ENCODE data around the gene ZNF335.
"Not testable (repeated sequence)": the region's sequence is repeated elsewhere in the genome, so short reads cannot be mapped to it uniquely, and the experiment has no call there.

Gene ZNF335

DNA sequence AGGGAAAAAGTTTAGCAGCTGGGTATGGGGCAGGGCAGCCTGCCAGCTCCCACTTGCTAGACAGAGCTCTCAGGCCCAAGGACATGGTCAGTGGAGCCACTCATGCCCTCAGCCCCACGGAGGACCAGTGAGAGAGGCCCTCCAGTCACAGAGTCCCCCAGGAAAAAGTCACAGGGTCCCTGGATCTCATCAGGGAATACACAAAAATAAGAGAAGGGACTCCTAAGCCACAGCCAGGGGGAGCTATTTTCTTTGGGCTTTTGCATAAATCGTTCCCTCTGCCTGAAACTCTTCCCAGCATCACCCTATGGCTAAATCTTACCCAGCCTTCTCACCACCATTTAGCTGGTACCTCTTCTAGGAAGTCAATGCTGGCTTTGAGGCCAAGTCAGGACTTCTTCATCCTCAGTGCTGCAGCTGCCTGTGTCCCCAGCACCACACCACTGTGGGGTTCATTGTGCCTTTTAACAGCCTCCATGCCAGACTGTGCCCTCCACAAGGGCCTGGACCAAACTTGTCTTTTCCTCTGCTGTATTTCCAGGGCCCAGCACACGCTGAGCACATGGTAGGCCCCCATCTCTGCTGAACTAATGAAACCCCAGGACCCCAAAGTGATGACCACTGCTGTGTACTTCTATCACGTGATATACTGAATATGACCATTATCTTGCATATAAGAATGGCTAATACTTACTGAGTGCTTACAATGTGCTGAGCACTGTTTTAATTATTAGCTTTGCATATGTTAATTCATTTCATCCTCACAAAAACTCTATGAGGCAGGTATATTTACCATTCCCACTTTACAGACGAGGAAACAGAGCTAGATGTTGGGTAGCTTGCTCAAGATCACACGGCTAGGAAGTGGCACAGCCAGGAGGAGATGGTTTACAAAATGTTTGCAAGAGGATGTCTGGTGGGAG, 2.0 kb downstream of the ZNF335 start:
- no peak for DNase-seq

DNA sequence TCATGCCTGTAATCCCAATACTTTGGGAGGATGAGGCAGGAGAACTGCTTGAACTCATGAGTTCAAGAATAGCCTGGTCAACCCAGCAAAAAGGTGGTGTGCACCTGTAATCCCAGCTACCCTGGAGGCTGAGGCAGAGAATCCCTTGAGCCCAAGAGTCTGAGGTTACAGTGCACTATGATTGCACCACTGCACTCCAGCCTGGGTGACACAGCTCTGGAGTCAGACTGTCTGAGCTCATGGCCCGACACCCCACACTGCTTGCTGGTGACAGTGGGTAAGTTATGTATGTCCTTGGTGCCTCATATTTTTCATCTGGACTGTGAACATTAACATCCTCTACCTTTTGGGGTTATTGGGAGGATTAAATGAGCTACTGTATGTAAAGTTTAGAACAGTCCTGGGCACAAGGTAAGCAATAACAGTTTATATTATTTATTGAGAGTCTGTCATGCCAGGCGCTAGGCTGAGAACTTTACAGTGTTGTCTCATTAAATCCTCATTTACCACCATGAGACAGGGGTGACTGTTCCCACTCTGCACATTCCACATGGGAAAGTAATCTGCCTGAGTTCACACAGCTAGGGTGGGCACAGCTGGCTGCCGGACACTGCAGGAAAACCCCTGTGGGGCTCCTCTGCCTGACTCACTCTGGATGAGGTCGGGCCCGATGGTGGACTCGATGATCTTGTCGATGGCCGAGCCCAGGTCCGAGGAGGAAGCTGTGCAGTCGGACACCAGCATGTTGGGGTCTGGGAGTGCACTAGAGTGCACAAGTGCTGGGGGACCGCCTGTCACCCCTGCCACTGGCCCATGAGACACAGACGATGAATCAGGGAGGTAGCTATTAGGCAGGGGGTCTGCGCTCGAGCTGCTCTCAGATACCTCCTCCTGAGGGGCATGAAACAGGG, 2.9 kb downstream of the ZNF335 start:
- no peak for DNase-seq

DNA sequence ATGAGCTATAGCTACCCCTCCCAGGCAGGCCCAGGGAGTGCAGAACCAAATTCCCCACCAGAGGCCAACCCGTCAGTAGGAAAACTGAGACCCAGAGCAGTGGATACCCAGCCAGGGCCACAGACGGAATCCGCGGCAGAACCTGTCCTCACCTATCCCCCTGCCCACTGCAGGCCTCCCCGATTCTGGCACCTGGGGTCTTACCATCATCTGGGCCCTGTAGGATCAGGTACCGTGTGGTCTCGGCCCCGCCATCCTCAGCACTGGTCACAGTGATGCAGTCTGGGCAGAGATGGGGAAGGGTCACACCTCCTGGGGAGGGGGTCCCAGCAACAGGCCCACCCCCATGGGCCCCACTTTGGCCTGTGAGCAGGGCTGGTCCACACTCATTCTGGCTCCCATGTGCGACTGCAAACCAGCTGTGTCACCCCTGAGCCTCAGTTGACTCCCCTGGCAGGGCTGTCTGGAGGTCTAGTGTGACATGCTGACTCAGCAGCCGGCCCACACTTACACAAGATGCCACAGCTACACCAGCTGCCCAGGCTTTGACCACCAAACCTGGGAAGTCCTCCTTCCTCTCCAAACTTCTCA, 3.8 kb downstream of the ZNF335 start:
- DNase-seq: no peak

DNA sequence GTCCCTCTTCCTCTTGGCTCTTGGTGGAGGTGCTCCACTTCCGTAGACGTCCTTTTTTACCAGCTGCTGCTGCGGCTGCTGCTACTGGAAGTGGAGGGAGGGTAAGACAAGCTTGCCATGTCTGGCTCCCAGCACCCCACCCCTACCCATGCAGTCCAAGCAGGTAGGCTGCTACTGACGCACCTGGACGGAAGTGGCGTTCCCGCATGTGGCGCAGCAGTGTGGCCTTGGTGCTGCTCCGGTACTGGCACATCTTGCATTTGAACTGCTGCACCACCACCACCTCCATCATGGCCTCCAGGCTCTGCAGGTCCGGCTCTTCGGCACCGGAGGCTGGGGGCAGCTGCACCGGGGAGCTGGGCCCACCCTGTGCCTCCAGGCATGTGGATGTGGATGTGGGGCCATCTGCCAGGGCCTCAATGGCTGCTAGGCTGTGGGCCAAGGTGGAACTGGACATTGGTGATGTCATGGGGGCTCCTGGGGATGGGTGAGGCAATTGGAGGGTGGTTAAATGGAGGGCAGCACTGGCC, 4.4 kb downstream of the ZNF335 start:
- no peak for DNase-seq

DNA sequence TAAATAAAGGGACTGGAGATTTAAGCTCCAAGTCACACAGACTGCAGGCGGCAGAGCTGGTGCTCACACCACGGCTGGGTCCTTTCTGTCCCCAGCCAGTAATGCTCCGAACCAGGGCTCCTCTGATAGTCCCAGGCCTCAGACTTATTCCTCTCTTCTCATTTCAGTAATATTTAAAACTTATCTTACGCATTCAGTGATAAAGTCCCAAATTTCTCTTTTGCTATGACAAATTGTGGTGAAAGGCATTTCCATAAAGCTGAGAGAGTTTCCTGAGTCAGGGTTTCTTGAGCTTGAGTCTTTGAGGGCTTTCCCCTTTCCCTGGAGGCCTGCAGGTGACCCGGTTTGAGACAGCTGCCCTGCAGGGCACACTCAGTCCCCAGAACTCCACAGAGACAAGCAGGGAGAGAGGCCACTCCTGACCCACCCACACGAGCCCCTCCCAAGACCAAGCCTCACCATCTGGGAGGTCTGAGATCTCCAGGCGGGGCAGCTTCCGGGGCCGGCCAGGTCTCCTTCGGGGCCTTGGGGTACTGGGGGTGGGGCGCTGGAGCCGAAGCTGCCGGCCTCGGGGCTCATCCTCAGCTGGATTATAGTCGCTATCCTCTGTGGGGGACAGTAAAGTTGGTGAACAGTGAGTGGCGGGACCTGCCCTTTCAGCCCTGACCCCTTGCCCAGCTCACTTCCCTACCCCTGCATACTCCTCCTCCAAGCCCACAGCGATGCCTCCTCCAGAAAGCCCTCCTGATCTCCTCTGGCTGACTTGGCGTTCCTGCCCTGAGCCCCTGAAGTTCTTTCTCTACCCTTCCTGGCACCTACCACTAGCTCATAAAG, 6.6 kb downstream of the ZNF335 start:
- no peak for DNase-seq

DNA sequence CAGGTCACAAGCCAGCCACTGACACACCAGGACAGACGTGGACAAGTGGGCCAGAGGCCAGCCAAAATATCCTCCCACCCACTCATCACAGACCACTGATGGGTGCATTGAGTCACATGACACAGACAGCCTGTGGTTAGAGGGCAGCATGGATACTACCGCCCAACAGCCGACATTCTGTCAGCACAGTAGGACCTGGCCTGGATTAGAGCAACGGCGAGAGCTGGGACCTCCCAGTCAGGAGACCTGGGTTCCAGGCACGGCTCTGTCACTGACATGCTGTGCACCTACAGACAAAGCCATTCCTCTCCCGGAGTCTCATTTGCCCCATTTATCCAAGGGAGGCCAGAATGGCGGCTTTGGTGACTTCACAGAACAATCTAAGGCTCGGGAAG, 8.0 kb downstream of the ZNF335 start:
- no peak for DNase-seq

DNA sequence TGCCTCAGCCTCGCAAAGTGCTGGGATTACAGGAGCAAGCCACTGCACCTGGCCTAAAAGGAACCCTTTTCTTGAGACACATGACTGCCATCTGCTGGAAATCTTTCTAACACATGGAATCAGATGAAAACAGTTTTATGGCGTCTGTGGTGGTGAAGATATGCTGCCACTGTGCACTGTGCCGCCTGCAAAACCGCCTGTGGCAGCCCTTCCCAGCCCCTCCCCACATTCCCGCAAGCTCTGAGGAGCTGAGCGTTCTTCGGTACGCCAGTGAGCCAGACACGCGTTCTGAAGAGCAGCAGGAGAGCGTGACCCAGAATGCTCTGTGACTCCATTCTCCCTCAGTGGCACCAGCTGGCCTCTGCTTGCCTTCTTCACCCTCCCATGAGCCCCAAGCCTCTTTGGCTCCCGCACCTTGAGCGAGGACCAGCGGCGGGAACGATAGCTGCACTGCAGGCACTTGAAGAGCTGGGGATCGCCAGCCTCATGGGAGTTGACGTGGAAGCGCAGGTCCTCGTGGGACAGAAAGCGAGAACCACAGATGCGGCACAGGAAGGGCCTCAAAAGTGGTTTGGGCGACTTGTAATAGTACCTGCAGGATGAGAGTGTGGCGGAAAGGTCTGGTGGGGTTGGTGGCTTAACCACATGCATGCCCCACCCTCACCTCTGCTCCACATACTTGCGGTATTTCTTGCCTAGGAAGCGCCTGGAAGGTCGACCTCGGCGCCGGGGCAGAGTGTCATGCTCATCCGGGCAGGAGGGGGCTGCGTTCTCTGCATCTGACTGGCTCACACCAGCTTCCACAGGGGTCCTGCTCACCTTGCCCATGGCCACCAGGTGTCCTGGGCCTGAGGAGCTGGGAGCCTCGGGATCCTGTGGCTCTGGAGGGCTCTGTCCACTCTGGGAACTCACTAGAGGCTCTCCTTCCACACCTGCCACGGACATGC, 8.7 kb downstream of the ZNF335 start:
- DNase-seq: no peak

DNA sequence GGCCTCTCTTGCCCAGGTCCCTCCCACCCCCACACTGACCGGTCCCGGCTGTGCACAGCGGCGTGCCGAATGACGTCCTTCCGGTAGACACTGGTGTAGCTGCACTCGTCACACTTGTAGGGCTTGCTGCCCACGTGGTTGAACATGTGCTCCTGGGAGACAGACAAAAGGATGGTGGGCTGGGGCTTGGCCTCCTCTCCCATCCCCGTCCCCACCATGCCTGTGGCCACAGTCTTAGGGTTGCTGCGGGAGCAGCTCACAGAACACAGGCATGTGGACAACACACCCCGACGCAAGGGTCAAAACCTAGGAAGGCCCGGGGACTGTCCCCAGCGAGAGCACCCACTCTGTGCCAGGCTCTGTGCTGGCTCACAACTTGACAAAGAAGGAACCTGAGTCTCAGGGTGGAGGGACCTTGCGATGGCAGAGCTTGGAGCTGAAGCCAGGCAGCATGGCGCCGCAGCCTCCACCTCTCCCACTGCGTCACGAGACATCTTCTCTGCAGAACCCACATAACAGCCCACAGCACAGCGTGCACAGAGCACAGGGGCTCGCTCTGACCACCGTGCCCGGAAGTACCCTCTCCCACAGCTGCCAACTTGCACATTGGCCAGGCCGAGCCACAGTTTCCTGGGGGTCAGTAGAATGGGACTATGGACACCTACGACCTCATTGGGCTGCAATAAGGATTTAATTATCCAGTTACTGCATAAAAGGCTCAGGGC, 9.8 kb downstream of the ZNF335 start:
- no peak for DNase-seq

DNA sequence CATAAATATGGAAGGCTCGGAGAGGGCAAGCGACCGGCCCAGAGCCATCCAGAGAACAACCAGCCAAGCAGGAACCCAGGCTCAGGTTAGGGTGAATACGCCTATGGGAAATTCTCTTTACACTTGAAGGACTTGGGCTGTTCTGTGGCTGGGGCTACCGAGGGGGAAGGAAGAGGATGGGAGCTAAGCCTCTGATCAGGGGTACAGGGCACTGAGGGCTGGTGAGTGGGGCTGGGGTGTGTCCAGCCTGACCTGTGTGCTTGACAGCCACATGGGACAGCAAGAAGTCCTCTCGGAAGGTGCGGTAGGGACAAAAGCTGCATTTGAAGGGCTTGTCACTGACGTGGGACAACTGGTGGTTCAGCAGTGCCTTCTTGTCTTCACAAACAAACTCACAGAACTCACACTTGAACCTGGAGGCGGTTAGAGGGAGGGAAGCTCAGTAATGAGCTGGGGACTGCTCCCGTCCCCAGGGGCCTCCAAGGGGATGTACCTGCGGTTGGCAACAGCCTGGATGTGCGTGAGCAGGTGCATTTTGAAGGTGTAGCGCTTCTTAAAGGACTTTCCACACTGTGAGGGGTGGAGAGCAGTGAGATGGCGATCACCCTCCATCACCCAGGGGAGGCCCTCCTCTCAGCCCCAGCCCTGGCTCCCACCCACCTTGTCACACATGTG, 11.9 kb downstream of the ZNF335 start:
- no peak for DNase-seq

DNA sequence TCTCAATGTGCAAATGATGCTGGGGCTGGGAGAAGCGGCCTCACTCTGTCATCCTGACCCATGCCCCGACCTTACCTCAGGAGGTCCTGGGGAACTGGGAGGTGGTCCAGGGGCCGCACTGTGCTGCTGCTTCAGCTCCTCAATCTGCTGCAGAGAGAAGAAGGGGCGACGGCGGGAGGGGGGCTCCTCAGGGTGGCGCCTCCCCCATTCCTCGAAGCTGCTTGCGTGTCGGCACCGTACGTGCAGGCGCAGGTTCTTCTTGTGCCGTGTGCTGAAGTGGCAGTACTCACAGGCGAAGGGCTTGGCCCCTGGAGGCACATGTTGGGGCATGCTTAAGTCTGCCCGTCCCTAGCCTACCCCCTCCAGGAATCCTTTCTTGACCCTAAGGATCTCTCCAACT, 12.9 kb downstream of the ZNF335 start:
- no peak for DNase-seq

DNA sequence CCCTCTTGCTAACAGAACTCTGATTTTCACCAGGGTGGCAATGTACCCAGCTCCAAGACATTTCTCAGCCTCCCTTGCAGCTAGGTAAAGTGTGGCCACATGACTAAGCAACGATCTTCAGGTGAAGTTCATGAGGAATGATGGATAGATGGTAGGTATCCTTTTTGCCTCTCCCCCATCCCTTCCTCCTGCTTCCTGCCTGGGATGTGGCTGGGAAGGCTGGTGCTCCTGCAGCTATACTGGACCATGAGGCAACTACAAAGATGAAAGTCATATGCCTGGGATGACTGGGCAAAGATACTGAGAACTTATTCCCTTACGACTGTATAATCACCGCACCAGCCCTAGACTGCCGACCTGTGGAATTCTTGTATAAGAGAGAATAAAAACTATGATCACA, 13.4 kb downstream of the ZNF335 start:
- no peak for DNase-seq

DNA sequence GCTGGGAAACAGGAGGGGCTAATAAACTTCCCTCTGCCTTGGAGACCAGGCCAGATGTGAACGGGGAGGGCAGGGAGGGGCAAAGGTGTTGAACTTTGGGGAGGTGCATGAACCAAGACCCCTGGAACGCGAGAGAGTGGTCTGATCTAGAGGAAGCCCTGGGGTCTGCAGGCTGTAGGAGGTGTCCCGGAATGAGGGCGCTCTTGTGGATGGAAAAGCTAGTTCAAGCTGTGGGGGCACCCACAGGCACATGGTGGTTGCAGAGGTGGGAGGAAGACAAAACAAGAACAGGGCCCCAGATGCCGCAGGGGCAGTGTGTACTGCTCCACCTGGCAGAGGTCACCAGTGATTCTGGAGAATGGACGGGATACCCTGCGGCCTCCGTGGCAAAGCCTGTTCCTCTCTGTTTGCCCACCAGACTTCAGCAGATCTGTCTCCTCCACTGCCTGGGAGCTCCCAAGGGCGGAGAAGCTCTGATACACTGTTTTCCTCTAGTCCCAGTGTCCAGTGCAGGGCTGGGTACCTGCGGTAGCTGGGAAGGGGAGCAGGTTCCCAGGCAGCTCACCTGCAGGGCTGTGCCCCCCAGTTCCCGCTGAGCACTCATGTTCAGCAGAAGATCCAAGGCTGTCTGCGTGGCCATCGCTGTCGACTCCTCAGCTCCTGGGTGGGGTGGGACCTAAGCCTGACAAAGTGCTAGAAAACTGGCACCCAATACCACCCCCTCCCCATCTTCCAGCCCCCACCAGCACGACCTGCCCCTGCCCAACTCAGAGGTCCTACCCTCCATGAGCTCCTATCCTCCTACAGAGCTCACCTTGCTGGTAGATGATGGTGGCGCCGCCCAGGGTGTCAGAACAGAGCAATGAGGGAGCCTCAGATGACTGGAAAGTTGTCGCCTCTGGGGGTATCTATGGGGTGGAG, 14.7 kb downstream of the ZNF335 start:
- no peak for DNase-seq

DNA sequence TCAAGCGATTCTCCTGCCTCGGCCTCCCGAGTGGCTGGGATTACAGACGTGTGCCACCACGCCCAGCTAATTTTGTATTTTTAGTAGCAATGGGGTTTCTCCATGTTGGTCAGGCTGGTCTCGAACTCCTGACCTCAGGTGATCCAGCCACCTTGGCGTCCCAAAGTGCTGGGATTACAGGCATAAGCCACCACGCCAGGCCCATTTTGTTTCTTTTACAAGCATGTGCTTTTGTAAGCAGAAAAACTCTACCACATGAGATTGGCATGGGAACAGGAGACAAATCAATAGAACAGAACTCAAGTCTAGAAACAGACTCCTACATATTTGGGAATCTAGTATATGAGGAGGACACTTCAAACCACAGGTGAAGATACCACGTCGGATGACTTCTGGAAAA, 15.7 kb downstream of the ZNF335 start:
- DNase-seq: not testable (repeated sequence)

DNA sequence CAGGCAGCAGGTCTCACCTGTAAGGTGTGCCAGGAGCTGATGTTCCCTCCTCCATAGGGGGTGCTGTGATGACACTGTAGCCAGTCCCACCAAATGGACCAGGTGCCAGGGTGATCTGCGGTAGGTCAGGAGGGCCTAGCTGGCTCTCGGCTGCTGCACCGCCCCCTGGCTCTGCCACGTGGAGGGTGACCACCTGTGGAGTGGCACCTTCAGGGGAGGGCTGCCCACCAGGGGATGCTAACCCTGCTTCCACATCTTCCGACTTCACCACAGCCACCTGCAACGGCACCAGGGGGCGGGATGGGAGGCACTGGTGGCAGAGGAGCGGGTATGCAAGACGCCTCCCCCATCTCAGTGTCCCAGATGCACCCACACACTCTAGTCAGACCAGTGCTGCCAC, 18.3 kb downstream of the ZNF335 start:
- no peak for DNase-seq

DNA sequence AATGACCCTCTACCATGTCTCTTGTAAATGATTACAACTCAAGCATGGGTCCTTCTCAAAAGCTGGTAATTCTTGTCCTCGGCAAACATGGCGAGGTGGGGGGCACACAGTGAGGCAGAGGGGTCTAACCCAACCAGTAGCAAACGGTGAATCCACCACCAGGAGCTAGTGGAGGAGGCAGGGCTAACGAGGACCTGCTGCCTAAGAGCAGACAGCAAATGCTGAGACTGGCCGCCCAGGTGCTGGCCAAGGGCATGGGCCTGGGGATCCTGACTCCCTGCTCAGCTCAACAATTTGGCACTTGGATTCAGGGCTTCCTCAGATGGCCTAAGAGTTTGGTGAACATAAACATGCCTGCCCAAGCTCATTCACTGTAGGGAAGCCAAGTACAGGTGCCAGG, 19.1 kb downstream of the ZNF335 start:
- DNase-seq: no peak

DNA sequence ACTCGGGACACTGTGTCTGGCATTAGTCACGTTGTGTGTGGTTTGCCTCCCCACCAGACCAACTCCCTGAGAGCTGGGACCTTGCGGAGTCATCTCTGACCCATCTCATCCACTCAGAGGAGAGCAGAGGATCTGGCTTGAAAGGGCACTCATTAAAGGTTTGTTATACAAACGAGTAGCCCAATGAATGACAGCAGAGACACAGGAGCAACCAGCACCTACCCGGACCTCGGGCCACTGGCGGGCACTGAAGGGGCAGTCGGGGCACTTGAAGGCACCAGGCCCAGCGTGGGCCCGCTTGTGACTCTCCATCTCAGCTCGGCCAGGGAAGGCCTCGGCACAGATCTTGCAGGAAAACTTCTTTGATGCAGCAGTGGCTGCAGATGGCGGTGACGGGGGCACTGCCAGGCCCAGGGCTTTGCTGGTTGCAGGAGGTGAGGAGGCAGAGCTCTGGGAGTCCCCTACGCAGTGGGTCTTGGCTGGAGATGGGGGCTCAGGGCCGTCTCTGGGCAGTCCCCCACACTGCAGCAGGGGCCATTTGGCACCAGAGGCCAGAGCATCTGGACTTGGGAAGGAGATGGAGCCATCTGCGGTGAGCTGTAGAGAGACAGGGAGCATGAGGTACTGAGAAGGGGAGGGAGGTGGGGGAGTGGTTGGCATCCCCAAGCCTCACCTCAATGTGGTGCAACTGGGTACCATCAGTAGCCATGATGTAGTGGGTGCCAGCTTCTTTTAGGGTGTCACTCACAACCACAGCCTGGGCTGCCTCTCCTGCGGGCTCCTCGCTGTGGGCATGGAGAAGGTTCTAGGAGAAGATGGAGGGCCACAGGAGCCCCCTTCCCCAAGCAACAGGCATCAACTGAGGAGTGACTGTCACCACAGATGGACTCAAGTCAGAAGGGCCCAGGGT, 19.8 kb downstream of the ZNF335 start:
- DNase-seq: no peak

DNA sequence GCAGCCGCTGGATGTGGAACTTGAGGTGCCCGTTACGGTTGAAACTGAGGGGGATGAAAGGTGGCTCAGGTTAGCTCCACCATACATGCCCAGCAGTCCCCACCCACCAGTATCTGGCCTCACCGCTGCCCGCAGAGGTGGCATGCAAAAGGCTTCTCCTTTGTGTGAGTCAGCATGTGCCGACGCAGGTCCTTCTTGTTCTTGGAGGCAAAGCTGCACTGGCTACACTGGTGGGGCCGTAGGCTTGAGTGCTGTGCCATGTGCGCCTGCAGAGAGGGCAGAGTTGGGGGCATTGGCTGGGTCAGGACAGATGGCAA, 21.7 kb downstream of the ZNF335 start:
- DNase-seq: no peak
